ENCODE results near the gene POU2F2. TPM values are rescaled to one million over a fixed set of nuclear protein-coding genes. Genes with fewer than 3 reads are reported as not detected.

Gene POU2F2
- total RNA-seq, 1 donor from 2014 or later: 0.65 TPM

GRCh38 chr19:42150364-42150763 lies 18.1 kb upstream of the POU2F2 start:
- H3K36me3 Mint-ChIP-seq: no peaks in the 10 kb centered on the region
- no peak for TF ChIP-seq CTCF (IDR thresholded peaks at IDR 0.05; ENCODE audit: unreplicated experiment)
- no peak overlapping the region for H3K27ac Mint-ChIP-seq
- H3K4me1 Mint-ChIP-seq: no peaks in the 10 kb centered on the region
- peaks cover 75% of the 10 kb centered on the region for H3K27me3 Mint-ChIP-seq (ENCODE audit: low read depth)
- no peaks in the 10 kb centered on the region for H3K9me3 Mint-ChIP-seq
- no peak for DNase-seq (ENCODE audit: low spot score in 2 of 2, unreplicated experiment in 2 of 2)
- H3K4me3 Mint-ChIP-seq: no peak overlapping the region

GRCh38 chr19:42149447-42150202 lies 17.4 kb upstream of the POU2F2 start:
- Mint-ChIP-seq H3K27me3 (ENCODE audit: low read depth) (peaks cover 71% of the 10 kb centered on the region), H3K27ac (no peak overlapping the region), H3K9me3 (no peaks in the 10 kb centered on the region), H3K4me1 (no peaks in the 10 kb centered on the region), H3K4me3 (no peak overlapping the region), H3K36me3 (no peaks in the 10 kb centered on the region)
- no peak for TF ChIP-seq CTCF (IDR thresholded peaks at IDR 0.05; ENCODE audit: unreplicated experiment)
- DNase-seq (ENCODE audit: low spot score in 2 of 2, unreplicated experiment in 2 of 2): no peak

GRCh38 chr19:42148266-42148665 lies 16.0 kb upstream of the POU2F2 start:
- H3K27ac Mint-ChIP-seq: no peak overlapping the region
- H3K4me3 Mint-ChIP-seq: no peak overlapping the region
- DNase-seq (ENCODE audit: low spot score in 2 of 2, unreplicated experiment in 2 of 2): no peak
- H3K9me3 Mint-ChIP-seq: no peaks in the 10 kb centered on the region
- H3K27me3 Mint-ChIP-seq (ENCODE audit: low read depth): peaks cover 72% of the 10 kb centered on the region
- no peaks in the 10 kb centered on the region for H3K36me3 Mint-ChIP-seq
- TF ChIP-seq CTCF (IDR thresholded peaks at IDR 0.05; ENCODE audit: unreplicated experiment): no peak
- no peaks in the 10 kb centered on the region for H3K4me1 Mint-ChIP-seq

- Mint-ChIP-seq H3K9me3 (no peaks in the 10 kb centered on the region), H3K4me3 (no peak overlapping the region), H3K27me3 (ENCODE audit: low read depth) (peaks cover 60% of the 10 kb centered on the region), H3K27ac (no peak overlapping the region), H3K4me1 (no peaks in the 10 kb centered on the region), H3K36me3 (no peaks in the 10 kb centered on the region)
- no peak for TF ChIP-seq CTCF (IDR thresholded peaks at IDR 0.05; ENCODE audit: unreplicated experiment)
- DNase-seq (ENCODE audit: low spot score in 2 of 2, unreplicated experiment in 2 of 2): peak in 1 of 2 experiments; percentile 64
These were observed 11.3 kb upstream of the POU2F2 start for GRCh38 chr19:42143341-42144234.

- no peak for TF ChIP-seq CTCF (IDR thresholded peaks at IDR 0.05; ENCODE audit: unreplicated experiment)
- H3K27me3 Mint-ChIP-seq (ENCODE audit: low read depth): peaks cover 64% of the 10 kb centered on the region
- H3K9me3 Mint-ChIP-seq: no peaks in the 10 kb centered on the region
- peak; percentile 69 to 83 for DNase-seq (ENCODE audit: low spot score in 2 of 2, unreplicated experiment in 2 of 2)
- no peaks in the 10 kb centered on the region for H3K4me1 Mint-ChIP-seq
- no peak overlapping the region for H3K27ac Mint-ChIP-seq
- no peaks in the 10 kb centered on the region for H3K36me3 Mint-ChIP-seq
- no peak overlapping the region for H3K4me3 Mint-ChIP-seq
These were observed 8.0 kb upstream of the POU2F2 start for GRCh38 chr19:42140125-42140754.

Measured in mesothelial cell of epicardium (in vitro differentiated cells).